Cardiac fibroblast (primary cell): Measurements from ENCODE around the gene SPSB3.
A peak's percentile ranks its signal among the peaks of the same experiment; 100 is the strongest.

Source experiments
- DNase-seq, 2 donors: peaks; one replicate each; pipeline versions ENCODE4 v3.0.0 to v3.0.0-alpha.2; 2010; ENCODE audit warnings: low read depth in 2 of 2
- H3K4me3 ChIP-seq, 2 donors: replicated peaks in 1 of 2; 1 replicate in 1 of 2; 2 replicates in 1 of 2; pipeline ENCODE4 v1.5.1; 2011; ENCODE audit warnings: low read depth in 2 of 2, low read length in 2 of 2, mild to moderate bottlenecking in 2 of 2, moderate library complexity in 1 of 2
- TF ChIP-seq, protein P1 (sequence below): IDR thresholded peaks from one replicate; pipeline ENCODE4 v1.5.1; 2011; ENCODE audit warnings: low read depth, mild to moderate bottlenecking, low read length, inconsistent platforms

The SPSB3 gene

DNA sequence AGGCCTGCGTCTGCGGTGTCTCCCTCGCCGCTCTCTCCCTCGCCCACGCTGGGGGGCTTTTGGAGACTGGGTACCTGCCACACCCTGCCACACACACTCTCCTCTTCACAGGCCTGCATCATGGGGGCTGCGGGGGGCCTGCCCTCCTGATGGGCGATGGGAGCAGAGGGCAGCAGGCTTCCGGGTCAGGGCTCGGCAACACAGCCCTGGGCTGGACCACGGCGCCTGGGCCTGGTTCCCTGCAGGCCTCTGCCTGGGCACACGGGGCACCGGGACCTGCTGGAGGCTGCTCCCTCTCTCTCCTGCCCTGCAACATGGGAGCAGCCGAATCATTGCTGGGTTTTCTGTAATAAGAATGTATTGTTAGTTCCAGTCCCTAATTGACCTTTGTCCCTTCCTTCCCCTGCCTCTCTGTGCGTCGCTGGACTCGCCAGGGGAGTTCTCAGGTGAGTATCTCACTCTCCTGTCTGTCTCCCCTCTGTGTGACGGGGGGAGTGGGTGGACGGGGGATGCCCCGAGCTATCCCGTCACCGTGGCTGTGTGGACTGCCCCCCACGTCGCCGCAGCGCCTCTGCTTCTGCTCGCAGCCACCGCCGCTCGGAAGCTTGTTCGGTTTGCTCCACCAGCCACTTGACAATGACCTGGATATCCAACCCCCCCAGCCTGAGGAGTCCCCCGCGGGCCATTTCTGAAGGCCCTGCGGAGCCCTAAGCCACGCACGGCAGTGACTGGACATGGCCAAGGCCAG lies 24.5 kb downstream of the SPSB3 start:
- no peak overlapping the region for H3K4me3 ChIP-seq
- no peak for DNase-seq
- TF ChIP-seq, protein P1, sequence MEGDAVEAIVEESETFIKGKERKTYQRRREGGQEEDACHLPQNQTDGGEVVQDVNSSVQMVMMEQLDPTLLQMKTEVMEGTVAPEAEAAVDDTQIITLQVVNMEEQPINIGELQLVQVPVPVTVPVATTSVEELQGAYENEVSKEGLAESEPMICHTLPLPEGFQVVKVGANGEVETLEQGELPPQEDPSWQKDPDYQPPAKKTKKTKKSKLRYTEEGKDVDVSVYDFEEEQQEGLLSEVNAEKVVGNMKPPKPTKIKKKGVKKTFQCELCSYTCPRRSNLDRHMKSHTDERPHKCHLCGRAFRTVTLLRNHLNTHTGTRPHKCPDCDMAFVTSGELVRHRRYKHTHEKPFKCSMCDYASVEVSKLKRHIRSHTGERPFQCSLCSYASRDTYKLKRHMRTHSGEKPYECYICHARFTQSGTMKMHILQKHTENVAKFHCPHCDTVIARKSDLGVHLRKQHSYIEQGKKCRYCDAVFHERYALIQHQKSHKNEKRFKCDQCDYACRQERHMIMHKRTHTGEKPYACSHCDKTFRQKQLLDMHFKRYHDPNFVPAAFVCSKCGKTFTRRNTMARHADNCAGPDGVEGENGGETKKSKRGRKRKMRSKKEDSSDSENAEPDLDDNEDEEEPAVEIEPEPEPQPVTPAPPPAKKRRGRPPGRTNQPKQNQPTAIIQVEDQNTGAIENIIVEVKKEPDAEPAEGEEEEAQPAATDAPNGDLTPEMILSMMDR = no peak

DNA sequence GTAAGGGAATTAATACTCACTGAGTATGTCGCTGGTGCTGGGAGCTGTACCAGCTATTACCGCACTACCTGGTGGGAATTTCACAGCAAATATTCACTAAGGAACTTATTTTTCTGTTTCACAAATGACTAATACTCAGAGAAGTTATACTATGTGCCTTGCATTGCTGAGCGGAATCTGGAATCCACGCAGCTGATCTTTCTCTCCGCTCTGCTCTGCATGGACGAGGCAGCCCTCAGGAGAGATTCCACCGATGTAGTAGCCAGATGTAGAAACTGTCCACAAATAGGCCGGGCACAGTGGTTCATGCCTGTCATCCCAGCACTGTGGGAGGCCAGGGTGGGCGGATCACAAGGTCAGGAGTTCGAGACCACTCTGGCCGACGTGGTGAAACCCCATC lies 28.2 kb downstream of the SPSB3 start:
- TF ChIP-seq, protein P1 = no peak
- DNase-seq = no peak

DNA sequence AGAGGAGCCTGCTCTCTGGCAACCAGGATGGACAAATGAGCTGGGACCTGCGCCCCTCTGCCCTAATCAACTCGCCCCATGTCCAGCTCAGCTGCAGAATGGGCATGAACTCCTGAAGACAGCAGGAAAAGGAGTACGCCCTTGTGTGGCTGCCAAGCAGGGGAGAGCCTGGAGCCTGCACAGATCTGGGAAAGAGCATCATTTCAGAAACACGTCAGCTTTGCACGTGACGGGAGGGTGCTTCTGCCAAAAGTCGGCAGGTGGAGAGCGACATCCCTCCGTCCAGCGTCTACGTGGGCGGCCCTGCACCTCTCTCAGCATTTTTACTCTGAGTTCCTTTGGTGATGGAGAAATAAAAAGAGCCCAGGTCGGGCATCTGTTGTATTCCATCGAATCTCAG lies 29.5 kb downstream of the SPSB3 start:
- TF ChIP-seq, protein P1 = no peak
- H3K4me3 ChIP-seq = no peak overlapping the region
- no peak for DNase-seq

More for the DNA sequence above, 28.2 kb downstream of the SPSB3 start:
- H3K4me3 ChIP-seq = no peak overlapping the region

DNA sequence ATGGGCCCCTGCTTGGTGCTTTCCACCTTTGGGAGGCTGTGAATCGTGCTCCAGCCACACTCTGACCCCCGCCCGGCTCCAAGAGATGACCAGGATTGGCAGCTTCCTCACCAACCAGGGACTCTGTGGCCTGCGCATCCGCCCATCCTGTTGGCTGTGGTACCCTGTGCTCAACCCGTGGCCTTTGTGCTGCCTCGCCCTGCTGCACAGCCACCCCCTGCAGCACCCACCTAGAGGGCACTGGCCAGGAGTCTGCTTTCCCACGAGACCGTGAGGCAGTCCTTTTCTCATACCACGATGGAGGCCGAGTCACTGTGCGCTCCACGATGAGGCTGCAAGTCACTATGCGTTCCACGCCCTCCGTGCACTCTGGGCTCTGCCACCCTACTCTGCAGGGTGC lies 30.4 kb downstream of the SPSB3 start:
- TF ChIP-seq, protein P1 = no peak
- no peak overlapping the region for H3K4me3 ChIP-seq
- DNase-seq = no peak

DNA sequence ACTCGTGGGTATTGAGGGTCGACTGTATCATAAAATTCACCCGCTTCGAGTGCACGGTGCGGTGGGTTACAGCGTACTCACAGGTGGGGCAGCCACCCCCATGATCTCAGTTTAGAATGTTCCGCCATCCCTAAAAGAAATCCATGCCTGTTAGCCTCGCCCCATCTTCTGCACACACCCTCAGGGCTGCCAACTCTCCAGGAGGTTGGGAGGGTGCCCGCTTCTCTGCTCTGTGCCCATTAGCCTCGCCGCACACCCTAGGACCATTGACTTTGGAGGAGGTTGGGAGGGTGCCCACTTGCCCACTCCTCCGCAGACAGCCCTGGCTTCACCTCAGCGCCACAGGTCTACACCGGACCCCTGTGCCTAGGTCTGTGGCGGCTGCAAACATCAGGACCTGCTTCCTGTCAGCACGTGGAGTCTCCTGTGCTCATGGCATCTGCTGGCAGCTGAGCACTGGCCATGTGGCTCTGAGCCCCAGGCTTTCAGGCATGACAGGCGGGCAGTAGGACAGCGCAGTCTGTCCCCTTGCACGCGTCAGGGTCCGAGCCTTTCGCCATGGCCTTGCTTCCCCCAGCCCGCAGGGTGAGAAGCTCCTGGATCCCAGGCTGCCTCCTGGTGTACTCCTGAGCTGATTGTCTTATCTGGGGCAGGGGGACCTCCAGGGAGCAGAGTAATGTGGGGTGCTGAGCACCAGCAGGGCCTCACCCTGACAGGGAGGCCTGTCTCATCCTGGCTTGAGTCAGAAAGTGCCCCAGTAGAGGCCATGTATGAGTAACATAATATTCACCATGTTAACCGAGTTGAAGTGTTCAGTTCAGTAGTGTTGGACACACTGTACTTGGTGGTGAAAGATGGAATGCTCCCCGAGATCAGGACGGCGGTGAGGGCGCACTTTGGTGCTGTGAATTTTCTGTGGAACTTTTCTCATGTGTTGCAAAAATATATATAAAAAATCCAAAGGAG lies 32.9 kb downstream of the SPSB3 start:
- H3K4me3 ChIP-seq = no peak overlapping the region
- peak in 1 of 2 donors; percentile 67 for DNase-seq
- TF ChIP-seq, protein P1 = no peak

DNA sequence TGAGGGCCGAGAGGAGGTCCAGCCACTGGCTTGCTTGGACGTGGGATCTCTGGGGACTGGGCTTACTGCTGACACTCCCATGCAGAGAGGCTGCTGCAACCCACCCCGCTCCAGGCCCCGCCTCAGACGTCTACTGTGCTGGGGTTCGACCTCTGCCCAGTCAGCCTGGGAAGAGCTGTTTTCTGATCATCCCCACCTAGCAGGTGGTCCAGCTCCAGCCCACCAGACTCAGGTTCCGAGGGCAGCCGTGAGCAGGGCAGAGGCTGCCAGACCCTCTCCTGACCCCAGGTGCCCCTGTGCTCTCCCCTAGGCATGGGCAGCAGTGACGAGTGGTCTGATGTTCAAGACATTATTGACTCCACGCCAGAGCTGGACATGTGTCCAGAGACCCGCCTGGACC lies 34.4 kb downstream of the SPSB3 start:
- H3K4me3 ChIP-seq = no peak overlapping the region
- no peak for DNase-seq
- TF ChIP-seq, protein P1 = no peak
